Endodermal cell (in vitro differentiated cells): ENCODE data around the gene COL13A1. TPM values are rescaled to one million over a fixed set of nuclear protein-coding genes. Genes with fewer than 3 reads are reported as not detected.

ENCODE experiments used
- DNase-seq: peaks from one replicate; pipeline ENCODE4 v3.0.0-alpha.2; 2017
- H3K27ac ChIP-seq: 2 replicates; pipeline ENCODE4 v1.5.1; 2013; ENCODE audit warnings: mild to moderate bottlenecking, low read depth, low read length, moderate library complexity
- H3K27me3 ChIP-seq: 2 replicates; pipeline ENCODE4 v1.6.1; 2013; ENCODE audit warnings: mild to moderate bottlenecking, low read length, moderate library complexity; ENCODE audit not compliant: insufficient read depth, control insufficient read depth, poor library complexity, severe bottlenecking
- H3K36me3 ChIP-seq: 2 replicates; pipeline ENCODE4 v1.7.0; 2013; ENCODE audit warnings: mild to moderate bottlenecking, low read length, moderate library complexity; ENCODE audit not compliant: control insufficient read depth, insufficient read depth
- H3K4me1 ChIP-seq: one replicate; pipeline ENCODE4 v1.7.0; 2013; ENCODE audit warnings: low read length; ENCODE audit not compliant: control insufficient read depth, insufficient read depth
- H3K4me3 ChIP-seq: 2 replicates; pipeline ENCODE4 v1.5.1; 2013; ENCODE audit warnings: mild to moderate bottlenecking, low read length, moderate library complexity
- H3K9ac ChIP-seq: 2 replicates; pipeline ENCODE4 v1.6.1; 2013; ENCODE audit warnings: mild to moderate bottlenecking, low read length, moderate library complexity; ENCODE audit not compliant: poor library complexity, severe bottlenecking; ENCODE audit errors: extremely low read depth
- H3K9me3 ChIP-seq: 2 replicates; pipeline ENCODE4 v1.6.1; 2013; ENCODE audit warnings: mild to moderate bottlenecking, low read length, moderate library complexity; ENCODE audit not compliant: control insufficient read depth
- H3K27ac Mint-ChIP-seq: 2 replicates; pipeline ENCODE4 v1.8.0; 2020; ENCODE audit warnings: mixed read lengths
- H3K27me3 Mint-ChIP-seq: 2 replicates; pipeline ENCODE4 v1.8.0; 2021; ENCODE audit warnings: mild to moderate bottlenecking, mixed read lengths; ENCODE audit not compliant: insufficient read depth
- H3K36me3 Mint-ChIP-seq: 2 replicates; pipeline ENCODE4 v1.8.0; 2020; ENCODE audit warnings: low read depth, mixed read lengths
- H3K4me1 Mint-ChIP-seq: 2 replicates; pipeline ENCODE4 v1.8.0; 2020; ENCODE audit warnings: mixed read lengths
- H3K4me3 Mint-ChIP-seq: 2 replicates; pipeline ENCODE4 v1.8.0; 2020; ENCODE audit warnings: mild to moderate bottlenecking, moderate library complexity, mixed read lengths
- H3K9me3 Mint-ChIP-seq: 2 replicates; pipeline ENCODE4 v1.8.0; 2020; ENCODE audit warnings: mild to moderate bottlenecking, mixed read lengths
- WGBS, 2 experiments: methylation state at CpG; one replicate each; pipeline versions ENCODE4 v1.1.5 to v1.1.7; 2013; ENCODE audit warnings: missing lambda C conversion rate in 2 of 2, mixed read lengths in 1 of 2; ENCODE audit not compliant: insufficient coverage in 1 of 2, insufficient read length in 1 of 2; 5-methylcytosine and 5-hydroxymethylcytosine counted together
- total RNA-seq, 2 donors: library from RNA; stranded (reverse); fragmentation: NEBNext Ultra II Directional in 1 of 2; extraction: Animal tissue kit (Norgen Biotek cat#: 25700) in 1 of 2; gene quantifications; 2 replicates in 1 of 2; 3 replicates in 1 of 2; pipeline ENCODE4 v1.2.1, GENCODE V29; 2021
- TF ChIP-seq, protein P1 (sequence below): fragments of 200-600 bp; sonication (generic); conservative IDR thresholded peaks from 2 replicates; pipeline ENCODE4 v1.5.0; 2021; ENCODE audit warnings: antibody characterized with exemption, mild to moderate bottlenecking

COL13A1 gene
- total RNA-seq, 2 donors from 2014 or later = 15.9 to 20.7 TPM

- no peak overlapping the region for H3K27ac ChIP-seq
- H3K9me3 ChIP-seq = peaks cover 12% of the 10 kb centered on the region
- Mint-ChIP-seq H3K4me1 (peaks cover 18% of the 10 kb centered on the region), H3K27me3 (no peaks in the 10 kb centered on the region), H3K27ac (no peak overlapping the region), H3K36me3 (peaks cover 5% of the 10 kb centered on the region), H3K4me3 (no peak overlapping the region), H3K9me3 (peaks cover 15% of the 10 kb centered on the region)
- H3K36me3 ChIP-seq = no peaks in the 10 kb centered on the region
- DNase-seq = no peak
- H3K27me3 ChIP-seq = no peaks in the 10 kb centered on the region
- TF ChIP-seq, protein P1, sequence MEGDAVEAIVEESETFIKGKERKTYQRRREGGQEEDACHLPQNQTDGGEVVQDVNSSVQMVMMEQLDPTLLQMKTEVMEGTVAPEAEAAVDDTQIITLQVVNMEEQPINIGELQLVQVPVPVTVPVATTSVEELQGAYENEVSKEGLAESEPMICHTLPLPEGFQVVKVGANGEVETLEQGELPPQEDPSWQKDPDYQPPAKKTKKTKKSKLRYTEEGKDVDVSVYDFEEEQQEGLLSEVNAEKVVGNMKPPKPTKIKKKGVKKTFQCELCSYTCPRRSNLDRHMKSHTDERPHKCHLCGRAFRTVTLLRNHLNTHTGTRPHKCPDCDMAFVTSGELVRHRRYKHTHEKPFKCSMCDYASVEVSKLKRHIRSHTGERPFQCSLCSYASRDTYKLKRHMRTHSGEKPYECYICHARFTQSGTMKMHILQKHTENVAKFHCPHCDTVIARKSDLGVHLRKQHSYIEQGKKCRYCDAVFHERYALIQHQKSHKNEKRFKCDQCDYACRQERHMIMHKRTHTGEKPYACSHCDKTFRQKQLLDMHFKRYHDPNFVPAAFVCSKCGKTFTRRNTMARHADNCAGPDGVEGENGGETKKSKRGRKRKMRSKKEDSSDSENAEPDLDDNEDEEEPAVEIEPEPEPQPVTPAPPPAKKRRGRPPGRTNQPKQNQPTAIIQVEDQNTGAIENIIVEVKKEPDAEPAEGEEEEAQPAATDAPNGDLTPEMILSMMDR = no peak
- H3K4me1 ChIP-seq = no peaks in the 10 kb centered on the region
- no peak overlapping the region for H3K9ac ChIP-seq
- WGBS, 2 experiments = 84 to 100% methylated on average over 2 of the region's 2 CpGs
- H3K4me3 ChIP-seq = no peak overlapping the region
Observed at GRCh38 chr10:69818676-69819239, 17.1 kb downstream of the COL13A1 start.

DNA sequence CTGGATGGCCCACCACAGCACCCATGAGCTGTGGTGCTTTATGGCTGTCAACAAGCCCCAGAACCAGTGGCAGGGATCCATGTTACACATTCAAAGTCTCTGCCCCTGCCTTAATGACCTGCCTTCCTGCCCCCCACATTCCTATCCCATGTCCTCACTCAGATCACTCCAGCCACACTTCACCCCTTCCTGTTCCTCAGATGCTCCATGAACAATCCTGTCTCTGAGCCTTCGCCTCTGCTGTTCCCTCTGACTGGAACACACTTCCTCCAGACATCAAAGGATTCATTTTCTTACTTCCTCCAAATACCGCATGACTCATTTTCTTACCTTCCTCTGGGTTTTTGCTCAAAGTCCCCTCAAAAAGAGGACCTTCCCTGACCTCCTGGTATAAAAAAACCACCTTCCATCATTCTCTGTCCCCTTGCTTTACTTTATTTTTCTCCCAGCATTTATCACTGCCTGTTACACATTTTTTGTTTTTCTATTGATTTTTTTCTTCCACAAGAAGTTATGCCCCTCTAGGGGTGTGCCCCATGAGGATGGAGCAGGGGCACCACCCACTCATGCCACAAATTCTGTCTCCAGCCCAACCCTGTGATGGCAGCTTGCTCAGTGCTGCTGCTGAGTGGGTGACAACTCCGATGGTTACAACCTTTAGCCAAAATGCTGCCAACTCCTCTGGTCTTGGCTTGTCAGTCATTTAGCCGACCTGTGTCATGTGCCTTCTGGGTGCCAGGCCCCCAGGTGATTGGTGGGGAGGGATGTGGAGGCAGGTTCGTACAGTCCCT lies 18.2 kb downstream of the COL13A1 start:
- Mint-ChIP-seq H3K9me3 (peaks cover 15% of the 10 kb centered on the region), H3K4me1 (peaks cover 18% of the 10 kb centered on the region), H3K36me3 (peaks cover 5% of the 10 kb centered on the region), H3K27me3 (no peaks in the 10 kb centered on the region), H3K4me3 (no peak overlapping the region), H3K27ac (no peak overlapping the region)
- Histone ChIP-seq H3K9me3 (peaks cover 12% of the 10 kb centered on the region), H3K27me3 (no peaks in the 10 kb centered on the region), H3K4me1 (no peaks in the 10 kb centered on the region), H3K36me3 (no peaks in the 10 kb centered on the region), H3K9ac (no peak overlapping the region), H3K27ac (no peak overlapping the region), H3K4me3 (no peak overlapping the region)
- DNase-seq = no peak
- WGBS, 2 experiments = 90 to 94% methylated on average over 2 to 5 of the region's 5 CpGs
- TF ChIP-seq, protein P1 = no peak

DNA sequence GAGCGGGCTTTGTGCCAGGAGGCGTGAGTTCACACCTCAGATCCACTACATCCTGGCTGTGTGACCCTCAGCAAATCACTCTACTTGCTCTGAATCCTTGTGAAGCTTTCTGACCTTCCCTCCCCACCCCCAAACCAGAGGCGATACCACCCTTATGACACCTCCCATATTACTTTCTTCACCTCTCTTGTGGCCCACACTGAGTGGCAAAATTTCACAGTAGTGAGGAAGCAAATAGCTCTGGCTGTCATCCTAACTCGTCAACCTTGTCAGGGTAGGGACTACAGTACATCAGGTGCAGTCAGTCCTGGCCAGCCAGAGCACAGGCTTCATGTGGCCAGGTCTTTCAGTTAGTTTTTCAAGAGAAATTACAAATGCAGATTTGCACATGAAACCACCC lies 19.1 kb downstream of the COL13A1 start:
- Mint-ChIP-seq H3K4me1 (peaks cover 18% of the 10 kb centered on the region), H3K27ac (no peak overlapping the region)
- no peak overlapping the region for H3K4me3 ChIP-seq

More for the DNA sequence above, 19.1 kb downstream of the COL13A1 start:
- DNase-seq = no peak
- H3K36me3 Mint-ChIP-seq = peaks cover 5% of the 10 kb centered on the region
- peaks cover 15% of the 10 kb centered on the region for H3K9me3 Mint-ChIP-seq
- Histone ChIP-seq H3K36me3 (no peaks in the 10 kb centered on the region), H3K9ac (no peak overlapping the region), H3K27me3 (no peaks in the 10 kb centered on the region), H3K9me3 (peaks cover 12% of the 10 kb centered on the region), H3K4me1 (no peaks in the 10 kb centered on the region), H3K27ac (no peak overlapping the region)
- 92 to 93% methylated on average over 1 to 4 of the region's 4 CpGs for WGBS, 2 experiments
- H3K27me3 Mint-ChIP-seq = no peaks in the 10 kb centered on the region
- H3K4me3 Mint-ChIP-seq = no peak overlapping the region
- TF ChIP-seq, protein P1 = no peak
